Fibroblast of skin of left quadriceps (primary cell): ENCODE data around the gene TMEM59L.
"Not testable (repeated sequence)": the region's sequence is repeated elsewhere in the genome, so short reads cannot be mapped to it uniquely, and the experiment has no call there.

Experiments used
- DNase-seq, 2 experiments: peaks; one replicate each; pipeline ENCODE4 v3.0.0-alpha.2; 2013; ENCODE audit warnings: low read depth in 2 of 2

Gene TMEM59L

GRCh38 chr19:18594096-18594823, 18.4 kb upstream of the TMEM59L start:
- DNase-seq = peak; percentile 34 to 45

- no peak for DNase-seq
Measured at GRCh38 chr19:18594824-18595373, 17.8 kb upstream of the TMEM59L start.

GRCh38 chr19:18595475-18595874, 17.2 kb upstream of the TMEM59L start:
- no peak for DNase-seq

- no peak for DNase-seq
Measured at GRCh38 chr19:18596752-18597157, 15.9 kb upstream of the TMEM59L start.

GRCh38 chr19:18597809-18598660, 14.6 kb upstream of the TMEM59L start:
- DNase-seq = no peak

DNA sequence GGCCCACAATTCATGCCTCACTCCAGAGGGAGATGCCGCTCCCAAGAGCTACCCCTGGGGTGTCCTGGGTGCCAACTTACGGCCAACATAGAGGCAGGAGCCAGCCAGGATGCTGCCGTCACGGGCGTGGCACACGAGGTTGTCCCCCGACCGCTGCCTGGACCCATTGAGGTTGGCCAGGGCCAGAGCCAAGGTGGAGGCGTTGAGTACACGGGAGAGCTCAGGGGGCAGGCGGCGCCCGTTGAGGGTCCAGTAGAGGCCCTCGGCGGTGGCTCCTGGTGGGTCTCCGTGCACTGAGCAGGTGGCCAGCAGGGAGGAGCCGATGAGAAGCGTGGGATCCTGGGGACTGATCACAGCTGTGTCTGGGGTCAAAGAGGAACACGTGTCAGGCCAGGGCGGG, 13.2 kb upstream of the TMEM59L start:
- DNase-seq = no peak

GRCh38 chr19:18600692-18601397, 11.8 kb upstream of the TMEM59L start:
- not testable (repeated sequence) for DNase-seq

DNA sequence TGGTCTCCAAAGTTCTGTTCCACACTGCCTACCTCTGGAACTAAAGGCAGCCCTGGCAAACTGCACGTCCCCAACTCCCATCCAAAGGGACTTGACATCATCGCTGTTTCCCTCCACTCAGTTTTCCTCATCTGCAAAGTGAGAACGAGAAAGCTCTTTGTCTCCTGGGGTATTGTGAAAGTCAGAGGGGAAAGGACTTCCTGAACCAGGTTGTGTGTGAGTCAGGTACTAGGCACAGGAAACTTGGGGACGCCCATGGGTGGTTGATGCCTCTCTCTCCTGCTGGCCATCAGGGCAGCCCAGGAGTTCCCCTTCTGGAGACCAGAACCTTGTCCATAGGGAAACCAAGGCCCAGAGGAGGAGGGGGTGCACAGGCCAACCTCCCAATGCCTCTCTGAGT, 10.8 kb upstream of the TMEM59L start:
- no peak for DNase-seq

DNA sequence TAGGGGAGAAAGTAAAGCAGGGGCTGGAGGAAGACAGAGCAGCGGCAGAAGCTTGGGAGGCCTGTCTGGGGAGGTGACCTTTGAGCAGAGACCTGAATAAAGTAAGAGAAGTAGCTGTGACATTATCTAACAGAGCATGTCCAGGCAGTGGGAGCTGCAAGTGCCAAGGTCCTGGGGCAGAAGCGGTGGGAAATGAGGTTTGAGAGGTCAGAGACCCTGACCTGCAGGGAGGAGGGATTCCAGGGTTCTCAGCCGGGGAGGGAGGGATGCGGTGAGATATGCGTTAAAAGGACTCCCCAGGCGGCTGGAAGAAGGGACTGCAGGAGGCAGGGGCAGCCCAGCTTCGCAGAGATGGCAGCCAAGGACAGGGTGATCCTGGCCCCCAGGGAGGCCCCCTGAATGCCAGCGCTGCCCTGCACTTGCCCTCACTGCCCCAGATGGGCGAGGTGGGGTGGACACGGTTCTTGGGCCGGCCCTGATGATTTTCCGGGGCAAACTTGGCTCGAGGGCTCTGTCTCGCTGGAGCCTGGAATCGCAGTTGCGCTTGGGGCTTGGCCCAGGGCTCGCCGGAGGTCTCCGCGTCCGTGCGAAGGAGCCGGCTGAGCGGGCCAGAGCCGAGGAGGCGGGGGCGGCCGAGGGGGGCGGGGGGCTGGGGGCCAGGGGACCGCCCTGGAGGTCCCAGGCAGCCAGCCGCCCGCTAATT, 9.3 kb upstream of the TMEM59L start:
- no peak for DNase-seq

DNA sequence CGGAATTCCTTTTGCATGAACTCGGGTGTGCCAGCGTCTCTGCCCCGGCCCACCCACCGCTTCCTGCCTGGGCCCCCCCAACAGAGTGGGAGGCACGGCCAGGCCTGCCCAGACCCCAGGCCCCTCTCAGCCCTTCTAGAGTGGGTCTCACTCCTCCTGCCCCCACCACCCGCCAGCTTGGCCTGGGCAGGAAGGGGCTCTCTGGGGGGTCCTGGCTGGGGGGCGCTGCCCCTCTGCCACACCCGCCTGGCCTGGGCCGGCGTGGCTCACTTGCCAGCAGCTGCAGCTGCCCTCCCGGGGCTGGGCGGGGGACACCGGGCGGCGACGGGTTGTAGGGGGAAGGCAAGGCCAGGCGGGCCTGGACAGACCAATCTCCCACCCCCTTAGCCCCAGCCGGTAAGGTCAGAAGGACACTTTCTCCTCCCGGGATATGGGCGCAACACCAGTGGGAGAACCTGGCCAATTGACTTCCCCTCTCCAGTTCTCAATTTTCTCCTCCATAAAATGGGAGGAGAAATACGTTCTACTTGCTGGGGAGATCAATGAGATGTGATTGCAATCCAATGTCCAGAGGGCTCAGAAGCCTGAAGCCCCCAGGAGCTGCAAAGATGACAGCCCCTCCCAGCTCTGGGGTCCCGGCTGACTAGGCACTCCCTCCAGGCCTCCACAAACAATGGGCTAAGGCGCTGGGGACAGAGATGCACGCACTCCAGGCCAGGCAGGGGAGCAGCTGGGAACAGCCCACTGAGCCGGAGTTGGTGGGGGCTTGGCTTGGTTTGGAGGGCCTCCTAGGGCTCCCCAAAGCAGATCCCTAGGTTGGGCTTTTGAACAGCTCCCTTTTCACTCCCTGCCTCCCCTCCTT, 8.5 kb upstream of the TMEM59L start:
- no peak for DNase-seq

GRCh38 chr19:18604820-18605159, 7.9 kb upstream of the TMEM59L start:
- DNase-seq = no peak

GRCh38 chr19:18605196-18605545, 7.5 kb upstream of the TMEM59L start:
- no peak for DNase-seq

GRCh38 chr19:18605546-18606280, 7.0 kb upstream of the TMEM59L start:
- no peak for DNase-seq

GRCh38 chr19:18606281-18607225, 6.1 kb upstream of the TMEM59L start, which contains the start of gene CRLF1:
TSS of gene CRLF1 (minus strand) at chr19:18606799. CDS start at chr19:18606656, 143 bp downstream.
- no peak for DNase-seq

DNA sequence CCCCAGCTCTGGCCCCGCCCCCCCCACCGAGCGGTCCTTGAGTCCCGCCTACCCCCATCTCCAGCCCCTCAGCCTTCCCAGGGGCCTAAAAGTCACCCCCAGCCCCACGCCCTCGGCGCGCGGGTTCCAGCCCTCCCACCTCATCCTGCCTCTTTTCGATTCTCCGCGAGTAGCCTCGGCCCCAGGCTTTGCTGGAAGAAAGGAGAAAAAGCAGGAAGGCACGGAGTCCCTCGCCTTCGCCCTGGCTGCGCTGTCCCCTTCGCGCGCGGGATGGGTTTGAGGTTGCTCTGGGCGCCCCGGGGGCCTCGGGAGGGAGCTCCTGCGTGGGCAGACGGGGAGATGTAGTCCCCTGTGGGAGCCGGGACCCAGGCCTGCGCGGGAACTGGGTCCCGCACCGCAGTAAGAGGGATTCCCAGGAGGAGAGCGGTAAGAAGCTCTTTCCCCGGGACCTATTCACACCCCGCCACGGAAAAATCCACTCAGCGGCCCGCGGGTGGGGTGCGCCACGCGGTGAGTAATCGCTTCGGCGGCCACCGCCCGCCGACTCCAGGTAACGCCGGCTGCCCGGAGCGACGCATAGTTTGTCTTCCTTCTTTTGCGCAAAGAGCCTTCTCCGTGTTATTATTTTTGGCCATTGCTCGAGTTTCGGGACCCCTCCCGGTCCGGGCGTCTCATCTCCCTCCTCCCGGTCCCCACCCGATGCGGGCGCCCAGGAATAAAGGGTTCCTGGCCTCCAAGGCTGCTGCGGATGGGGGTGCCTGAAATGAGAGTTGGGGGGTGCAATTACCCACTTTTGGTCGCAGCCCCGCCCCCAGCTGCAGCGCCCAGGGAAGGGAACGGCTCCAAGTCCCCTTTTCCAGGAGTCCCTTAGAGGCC, 5.2 kb upstream of the TMEM59L start:
- DNase-seq = no peak

DNA sequence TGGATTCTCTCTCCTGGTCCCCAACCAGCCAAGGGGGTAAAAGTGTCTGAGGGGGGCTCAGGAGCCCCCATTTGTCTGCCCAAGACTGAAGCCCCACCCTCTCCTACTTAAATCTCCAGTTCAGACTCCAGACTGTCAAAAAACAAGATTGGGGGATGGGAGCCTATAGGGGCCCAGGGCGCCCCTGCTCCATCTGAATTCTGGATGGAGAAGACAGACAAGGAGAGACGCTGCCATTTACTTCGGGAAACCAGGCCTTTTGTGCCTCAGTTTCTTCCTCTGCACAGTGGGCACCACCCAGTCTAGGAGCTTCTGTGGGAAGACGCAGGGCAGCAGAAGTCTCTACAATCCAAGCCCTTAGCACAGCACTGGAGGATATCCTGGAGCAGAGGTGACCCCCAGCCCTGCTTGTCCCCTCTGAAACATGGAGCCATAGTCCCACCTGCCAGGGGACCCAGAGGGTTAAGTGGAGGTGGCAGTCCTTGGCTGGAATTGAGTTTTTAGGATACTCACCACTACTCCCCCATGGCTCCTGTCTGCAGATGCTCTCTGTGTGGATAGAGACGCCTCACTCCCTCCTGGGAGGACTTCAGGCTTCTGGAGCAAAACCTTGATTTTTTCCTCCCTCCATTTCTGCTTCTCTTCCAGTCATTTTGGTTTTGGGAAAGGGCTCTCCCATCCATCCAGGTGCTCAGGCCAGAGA, 4.4 kb upstream of the TMEM59L start:
- DNase-seq = no peak
